Prostate gland (tissue), 2 donors: ENCODE measurements around the gene KRT6B.

Source experiments
- CTCF ChIP-seq, 4 experiments: fragments of 200-600 bp in 2 of 4; fragments of 450-650 bp in 2 of 4; sonication (generic) in 2 of 4; IDR thresholded peaks; 1 replicate in 3 of 4; 2 replicates in 1 of 4; pipeline ENCODE4 v1.5.1; 2016 to 2019; ENCODE audit warnings: antibody characterized with exemption in 4 of 4, mild to moderate bottlenecking in 2 of 4, moderate library complexity in 2 of 4
- POLR2AphosphoS5 ChIP-seq: sonication (generic); formaldehyde crosslinking; IDR thresholded peaks from one replicate; pipeline ENCODE4 v1.6.1; 2017; ENCODE audit warnings: antibody characterized with exemption

GRCh38 chr12:52401926-52402325, 50.0 kb downstream of the KRT6B start:
- TF ChIP-seq CTCF (IDR thresholded peaks at IDR 0.05) (no peak), POLR2AphosphoS5 (no peak)
